Putamen (tissue), 1 donor: ENCODE results near the gene ALPK3.
"Not testable (repeated sequence)": the region's sequence is repeated elsewhere in the genome, so short reads cannot be mapped to it uniquely, and the experiment has no call there.

Experiments used
- DNase-seq: peaks from one replicate; pipeline ENCODE4 v3.0.0-alpha.2; 2016; ENCODE audit warnings: low spot score

ALPK3 gene

DNA sequence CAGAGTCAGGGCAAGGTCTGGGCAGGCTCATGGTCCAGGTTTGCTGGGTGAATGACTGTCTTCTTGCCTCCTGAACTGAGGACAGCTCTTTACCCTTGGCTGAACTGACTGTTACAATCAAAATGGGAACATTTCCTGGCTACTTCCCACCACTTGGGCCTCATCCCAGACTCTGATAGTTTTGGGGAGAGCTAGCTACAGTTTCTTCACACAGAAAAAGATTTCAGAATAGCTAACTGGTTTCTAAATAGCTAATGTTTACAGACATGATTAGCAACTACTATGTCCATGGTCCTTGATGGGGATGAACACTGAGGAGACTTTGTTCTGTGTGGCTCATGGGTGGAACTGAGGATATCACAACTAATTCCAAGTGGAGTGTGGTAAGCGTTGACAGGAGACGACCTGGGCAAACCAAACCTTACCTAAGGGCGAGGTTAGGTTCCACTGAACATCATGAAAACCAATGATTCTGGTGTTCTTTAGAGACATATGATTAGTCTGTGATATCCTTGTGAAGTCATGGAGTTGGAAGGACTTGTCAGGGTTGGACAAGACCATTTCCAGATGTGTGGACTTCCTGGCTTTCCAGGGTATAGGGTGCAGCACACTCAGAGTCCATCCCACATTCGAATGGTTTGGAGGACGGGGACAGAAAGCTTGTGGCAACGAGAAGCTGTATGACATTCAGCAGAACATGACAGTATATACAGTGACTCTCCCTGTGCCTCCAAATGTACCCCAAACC is 7.3 kb downstream of the ALPK3 start:
- DNase-seq = peak; percentile 20

DNA sequence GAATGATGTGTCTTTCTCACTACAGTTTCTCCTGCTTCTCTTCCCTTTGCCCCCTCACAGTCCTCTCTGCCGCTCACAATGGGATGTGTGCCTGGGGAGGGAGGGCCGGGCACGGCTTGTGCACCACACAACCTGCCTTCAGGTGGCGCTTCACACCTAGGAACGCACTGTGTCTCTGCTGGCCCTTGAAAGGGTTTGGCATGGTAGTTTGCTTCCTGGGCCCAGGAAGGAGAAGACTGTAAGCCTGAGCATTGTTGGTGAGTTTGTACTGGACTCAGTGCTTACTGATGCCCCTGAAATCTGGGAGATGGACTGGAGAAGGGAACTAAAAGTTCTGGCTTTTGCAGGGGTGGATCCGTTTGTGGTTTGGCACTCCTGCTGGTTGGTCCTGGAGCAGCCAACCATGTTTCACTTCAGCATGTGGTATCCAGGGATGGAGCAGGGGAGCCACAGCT is 9.2 kb downstream of the ALPK3 start:
- no peak for DNase-seq

DNA sequence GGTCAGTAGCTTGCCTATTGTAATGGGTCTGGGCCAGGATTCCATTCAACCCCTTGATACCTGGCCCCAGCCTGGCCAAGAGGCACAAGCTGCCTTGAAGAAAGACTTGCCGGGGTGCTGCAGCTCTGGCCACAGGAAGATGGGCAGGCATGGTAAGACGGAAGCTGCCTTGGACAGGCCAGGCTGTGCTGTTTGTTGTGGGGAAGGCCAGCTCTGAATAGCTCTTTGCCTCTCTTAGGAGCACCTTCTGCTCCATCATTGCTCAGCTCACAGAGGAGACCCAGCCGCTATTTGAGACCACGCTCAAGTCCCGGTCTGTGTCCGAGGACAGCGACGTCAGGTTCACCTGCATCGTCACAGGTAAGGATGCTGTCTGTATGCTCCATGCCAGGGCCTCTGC is 10.1 kb downstream of the ALPK3 start:
- no peak for DNase-seq

DNA sequence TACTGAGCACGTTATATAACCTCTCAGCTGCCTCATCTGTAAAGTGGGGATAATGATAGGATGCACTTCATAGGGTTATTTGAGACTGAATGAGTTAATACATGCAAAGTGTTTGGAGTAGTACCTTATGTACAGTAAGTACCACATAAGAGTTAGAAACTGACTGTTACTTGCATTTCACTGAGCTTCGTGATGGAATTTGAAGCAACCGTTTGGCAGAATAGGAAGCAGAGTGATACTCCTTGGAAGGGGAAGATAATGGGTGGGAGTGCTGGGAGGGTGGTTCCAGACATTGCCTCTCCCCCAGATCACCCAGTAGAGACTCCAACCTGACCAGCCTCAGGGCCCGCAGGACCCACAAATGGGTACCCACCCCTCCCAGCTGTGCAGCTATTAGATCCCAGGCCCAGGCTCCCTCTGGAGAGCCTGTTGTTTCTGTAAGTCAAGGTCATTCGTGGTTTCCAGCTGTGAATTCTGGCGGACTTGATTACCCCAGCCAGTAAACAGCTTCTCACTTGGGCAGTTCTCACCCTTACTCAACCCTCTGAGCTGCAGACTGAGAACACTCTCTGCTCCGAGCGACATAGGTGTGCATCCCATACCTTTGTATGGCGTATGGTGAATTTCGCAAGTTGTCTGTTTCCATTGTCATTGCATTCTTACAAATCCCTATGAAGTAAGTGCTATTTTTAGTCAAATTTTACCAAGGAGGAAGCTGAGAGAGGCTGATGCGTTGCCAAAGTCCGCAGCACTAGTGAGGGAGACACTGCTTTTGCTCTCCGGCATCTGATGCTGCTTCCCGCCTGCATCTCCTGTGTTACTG is 11.1 kb downstream of the ALPK3 start:
- no peak for DNase-seq

GRCh38 chr15:84829428-84829827 is 12.3 kb downstream of the ALPK3 start:
- DNase-seq = no peak

DNA sequence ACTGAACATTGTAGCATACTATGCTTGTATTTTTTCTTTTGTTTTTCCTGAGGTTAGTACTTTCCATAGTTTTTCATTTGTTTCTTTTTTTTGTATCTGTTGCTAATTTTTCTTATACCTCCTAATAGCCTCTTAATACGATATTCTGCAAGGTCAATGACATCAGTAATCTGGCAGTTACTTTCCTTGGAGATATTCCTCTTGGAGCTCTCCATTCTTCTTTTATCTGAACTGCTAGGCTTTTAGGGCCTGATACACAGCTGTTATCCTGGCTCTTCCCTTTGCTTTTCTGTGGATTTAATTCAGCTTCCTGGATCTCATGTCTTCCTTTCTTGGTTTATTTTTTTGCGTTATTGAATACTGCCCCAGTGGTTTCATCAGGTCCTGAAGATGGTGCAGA is 12.9 kb downstream of the ALPK3 start:
- DNase-seq = no peak

GRCh38 chr15:84831028-84831427 is 13.9 kb downstream of the ALPK3 start:
- no peak for DNase-seq

- DNase-seq = no peak
Observed at GRCh38 chr15:84831613-84832012, 14.5 kb downstream of the ALPK3 start.

DNA sequence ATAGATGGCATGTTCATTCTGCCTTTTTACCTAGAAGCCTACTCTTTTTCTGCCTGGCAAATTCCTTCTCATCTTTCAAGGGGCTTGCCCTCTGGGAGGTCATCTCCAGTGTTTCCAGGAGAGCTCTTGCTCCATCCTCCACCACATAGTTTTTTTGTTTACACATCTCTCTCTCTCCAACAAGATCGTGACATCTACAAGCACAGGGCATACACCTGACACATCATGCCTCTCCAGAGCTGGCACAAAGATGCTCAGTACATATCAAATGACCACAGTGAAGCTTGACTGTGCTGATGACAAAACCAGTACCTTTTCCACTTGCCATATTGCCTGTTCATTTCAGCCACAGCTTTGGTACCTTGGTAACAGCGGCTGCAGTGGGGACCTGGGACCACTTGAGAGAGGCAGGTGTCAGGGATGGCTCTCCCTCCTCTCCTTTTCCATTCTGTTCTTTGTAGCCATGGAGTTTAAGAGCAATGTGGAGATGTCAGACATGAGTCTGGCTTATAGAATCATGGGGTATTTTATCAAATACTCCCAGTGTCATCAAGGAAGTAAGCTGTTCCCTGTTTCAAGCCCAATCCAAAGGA is 15.4 kb downstream of the ALPK3 start:
- no peak for DNase-seq

- DNase-seq = no peak
Observed at GRCh38 chr15:84833447-84834228, 16.5 kb downstream of the ALPK3 start.

GRCh38 chr15:84834229-84834955 is 17.2 kb downstream of the ALPK3 start:
- no peak for DNase-seq

DNA sequence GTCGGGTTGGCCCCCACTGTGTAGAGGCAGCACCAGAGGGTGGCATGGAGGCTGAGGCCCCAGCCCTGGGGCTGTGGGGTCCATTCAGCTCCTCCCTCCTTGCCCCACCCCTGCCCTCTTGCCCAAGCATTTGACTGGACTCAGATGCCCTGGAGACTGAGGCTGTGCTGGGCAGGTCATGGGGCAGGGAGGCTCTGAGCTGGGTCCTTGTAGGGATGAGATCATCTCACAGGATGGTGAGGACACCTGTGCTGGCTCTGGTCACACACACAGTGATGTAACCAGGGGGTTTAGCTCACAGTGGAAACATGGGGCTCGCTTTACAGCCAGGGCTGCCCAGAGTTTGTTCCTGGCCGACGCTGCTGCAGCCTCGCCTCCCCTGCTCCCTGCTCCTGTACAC is 17.8 kb downstream of the ALPK3 start:
- no peak for DNase-seq

DNA sequence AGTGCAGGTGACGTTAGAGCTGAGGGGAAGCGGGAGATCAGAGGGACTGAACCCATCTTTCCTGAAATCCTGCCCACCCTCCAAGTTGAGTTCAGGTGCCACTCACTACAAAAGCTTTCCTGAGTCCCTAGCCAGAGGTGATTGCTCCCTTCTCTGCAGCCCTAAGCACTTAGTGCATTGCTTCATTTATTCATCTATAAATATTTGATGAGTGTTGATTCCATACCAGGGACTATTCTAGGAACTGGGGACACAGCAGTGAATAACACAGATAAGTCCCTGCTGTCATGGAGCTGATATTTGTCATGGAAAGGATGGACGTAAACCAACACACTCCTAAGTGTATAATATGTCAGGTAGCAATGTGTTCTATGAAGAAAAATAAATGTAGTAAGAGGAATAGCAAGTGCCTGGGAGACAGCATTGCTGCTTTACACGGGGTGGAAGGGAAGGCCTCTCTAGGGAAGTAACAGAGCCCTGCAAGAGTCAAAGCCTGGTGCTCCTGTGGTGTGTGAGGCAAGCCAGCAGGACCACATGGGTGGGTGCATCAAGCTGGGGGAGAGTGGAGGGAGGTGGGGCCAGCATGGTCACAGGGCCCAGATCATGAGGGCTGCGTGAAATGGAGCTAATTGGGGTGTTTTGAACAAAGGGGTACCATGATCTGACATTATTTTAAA is 18.6 kb downstream of the ALPK3 start:
- no peak for DNase-seq

DNA sequence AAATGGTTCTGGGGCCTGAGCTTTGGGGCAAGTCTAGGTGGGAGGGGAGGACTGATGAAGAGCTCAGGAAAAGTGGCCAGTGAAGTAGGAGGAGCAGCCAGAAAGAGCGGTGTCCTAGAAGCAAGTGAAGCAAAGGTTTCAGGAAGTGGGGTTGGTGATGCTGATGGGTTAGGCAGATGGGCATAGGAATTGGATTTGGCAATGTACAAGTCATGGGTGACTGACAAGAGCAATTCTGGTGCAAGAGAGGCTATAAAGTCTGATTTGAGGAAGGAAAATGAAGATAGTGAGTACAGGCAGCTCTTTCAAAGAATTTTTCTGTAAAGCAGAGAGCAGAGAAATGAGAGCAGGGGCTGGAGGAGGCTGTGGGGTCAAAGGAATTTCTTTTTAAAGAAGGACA is 19.7 kb downstream of the ALPK3 start:
- no peak for DNase-seq

DNA sequence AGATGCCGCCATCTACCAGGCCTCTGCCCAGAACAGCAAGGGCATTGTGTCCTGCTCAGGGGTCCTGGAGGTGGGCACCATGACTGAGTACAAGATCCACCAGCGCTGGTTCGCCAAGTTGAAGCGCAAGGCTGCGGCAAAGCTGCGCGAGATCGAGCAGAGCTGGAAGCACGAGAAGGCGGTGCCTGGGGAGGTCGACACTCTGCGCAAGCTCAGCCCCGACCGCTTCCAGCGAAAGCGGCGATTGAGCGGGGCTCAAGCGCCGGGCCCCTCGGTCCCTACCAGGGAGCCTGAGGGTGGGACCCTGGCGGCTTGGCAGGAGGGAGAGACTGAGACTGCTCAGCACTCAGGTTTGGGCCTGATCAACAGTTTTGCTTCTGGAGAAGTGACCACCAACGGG is 22.6 kb downstream of the ALPK3 start:
- DNase-seq = no peak

DNA sequence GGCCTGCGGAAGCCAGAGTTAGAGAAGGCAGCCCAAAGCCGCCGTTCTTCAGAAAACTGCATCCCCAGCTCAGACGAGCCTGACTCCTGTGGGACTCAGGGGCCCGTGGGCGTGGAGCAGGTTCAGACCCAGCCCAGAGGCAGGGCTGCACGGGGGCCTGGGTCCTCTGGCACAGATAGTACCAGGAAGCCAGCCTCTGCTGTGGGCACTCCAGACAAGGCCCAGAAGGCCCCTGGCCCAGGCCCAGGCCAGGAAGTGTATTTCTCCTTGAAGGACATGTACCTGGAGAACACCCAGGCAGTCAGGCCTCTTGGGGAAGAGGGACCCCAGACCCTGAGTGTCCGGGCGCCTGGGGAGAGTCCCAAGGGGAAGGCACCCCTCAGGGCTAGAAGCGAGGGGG is 23.1 kb downstream of the ALPK3 start:
- DNase-seq = no peak

DNA sequence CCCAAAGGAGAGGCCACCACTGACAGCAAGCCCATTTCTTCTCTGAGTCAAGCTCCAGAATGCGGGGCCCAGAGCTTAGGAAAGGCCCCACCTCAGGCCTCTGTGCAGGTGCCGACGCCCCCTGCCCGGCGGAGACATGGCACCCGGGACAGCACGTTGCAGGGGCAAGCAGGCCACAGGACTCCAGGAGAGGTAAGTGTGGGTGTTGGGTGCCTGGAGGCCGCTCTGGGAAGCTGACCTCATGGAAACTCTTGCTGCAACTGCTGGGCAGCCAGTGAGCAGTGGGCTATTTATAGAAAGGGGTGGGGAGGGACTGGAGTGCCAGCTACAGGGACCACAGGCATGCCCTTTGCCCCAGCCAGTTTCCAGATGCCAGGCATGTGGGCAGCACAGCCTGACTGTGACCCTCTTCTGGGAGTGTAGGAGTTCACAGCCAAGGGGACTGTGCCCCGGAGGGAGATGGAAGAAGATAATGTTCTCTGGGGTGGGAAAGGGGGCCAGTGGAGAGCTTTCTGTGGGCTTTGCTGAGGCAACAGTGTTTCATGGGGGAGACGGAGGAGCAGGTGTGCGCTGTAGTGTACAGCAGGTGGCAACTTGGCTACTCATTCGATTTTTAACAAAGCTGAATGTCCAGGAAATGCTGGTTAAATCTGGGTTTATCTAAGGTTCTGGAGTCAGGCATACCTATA is 23.7 kb downstream of the ALPK3 start:
- DNase-seq = no peak

DNA sequence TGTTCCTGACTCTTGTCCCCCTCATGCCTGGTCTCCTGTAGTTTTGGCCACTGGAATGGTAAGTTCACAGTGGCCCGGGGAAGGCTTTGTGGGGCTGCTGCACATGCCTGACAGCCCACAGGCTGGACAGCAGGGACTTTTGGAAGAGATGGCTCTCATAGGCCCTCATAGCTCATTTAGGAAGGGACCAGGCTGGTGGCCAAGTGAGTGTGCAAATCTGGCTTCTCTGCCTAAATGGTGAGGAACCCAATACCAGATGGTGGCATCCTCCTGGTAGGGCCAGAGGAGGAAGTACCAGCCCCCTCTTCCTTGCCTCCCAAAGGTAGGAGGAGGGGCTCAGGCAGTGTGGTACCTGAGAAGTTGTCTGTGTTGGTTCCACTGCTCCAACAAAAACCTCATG is 25.6 kb downstream of the ALPK3 start:
- no peak for DNase-seq

DNA sequence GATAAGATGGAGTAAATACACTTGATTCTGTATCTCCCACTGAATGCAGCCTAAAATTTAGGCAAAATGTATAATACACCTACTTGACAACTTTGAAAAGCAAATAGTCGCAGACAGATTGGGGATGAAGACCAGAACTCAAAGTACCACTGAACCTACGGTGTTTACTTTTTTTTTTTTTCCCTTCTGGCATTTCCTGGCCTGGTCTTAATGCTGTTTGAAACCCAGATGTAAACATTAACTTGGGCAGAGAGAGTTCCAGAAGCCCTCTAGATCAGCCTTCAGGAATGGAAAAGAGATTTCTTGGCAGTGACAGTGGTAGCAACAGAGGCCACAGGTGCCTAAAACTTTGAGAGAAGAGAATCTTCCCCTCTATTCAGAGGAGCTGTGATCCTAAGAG is 27.8 kb downstream of the ALPK3 start:
- no peak for DNase-seq

DNA sequence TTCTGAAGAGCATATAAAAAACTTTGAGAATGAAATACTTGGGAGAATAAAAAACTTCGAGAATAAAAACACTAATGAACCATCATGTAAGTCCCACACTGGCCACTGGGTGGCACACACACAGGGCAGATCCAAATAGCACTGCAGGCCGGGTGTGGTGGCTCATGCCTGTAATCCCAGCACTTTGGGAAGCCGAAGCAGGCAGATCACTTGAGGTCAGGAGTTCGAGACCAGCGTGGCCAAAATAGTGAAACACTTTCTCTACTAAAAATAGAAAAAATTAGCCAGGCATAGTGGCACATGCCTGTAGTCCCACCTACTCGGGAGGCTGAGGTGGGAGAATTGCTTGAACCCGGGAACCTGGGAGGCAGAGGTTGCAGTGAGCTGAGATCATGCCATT is 28.5 kb downstream of the ALPK3 start:
- DNase-seq = not testable (repeated sequence)
